Esophagus squamous epithelium (tissue), 4 donors: ENCODE data around the gene RPTOR.

ENCODE experiments used
- CTCF ChIP-seq, 6 experiments: fragments of 450-650 bp in 4 of 6; fragments of 200-600 bp in 2 of 6; sonication (generic) in 2 of 6; IDR thresholded peaks; one replicate each; pipeline ENCODE4 v1.5.1; 2016 to 2019; ENCODE audit warnings: antibody characterized with exemption in 6 of 6, mild to moderate bottlenecking in 4 of 6, moderate library complexity in 4 of 6
- POLR2A ChIP-seq, 4 donors: fragments of 450-650 bp; IDR thresholded peaks; one replicate each; pipeline ENCODE4 v1.6.1; 2017; ENCODE audit warnings: antibody characterized with exemption in 4 of 4, mild to moderate bottlenecking in 4 of 4, moderate library complexity in 3 of 4

DNA sequence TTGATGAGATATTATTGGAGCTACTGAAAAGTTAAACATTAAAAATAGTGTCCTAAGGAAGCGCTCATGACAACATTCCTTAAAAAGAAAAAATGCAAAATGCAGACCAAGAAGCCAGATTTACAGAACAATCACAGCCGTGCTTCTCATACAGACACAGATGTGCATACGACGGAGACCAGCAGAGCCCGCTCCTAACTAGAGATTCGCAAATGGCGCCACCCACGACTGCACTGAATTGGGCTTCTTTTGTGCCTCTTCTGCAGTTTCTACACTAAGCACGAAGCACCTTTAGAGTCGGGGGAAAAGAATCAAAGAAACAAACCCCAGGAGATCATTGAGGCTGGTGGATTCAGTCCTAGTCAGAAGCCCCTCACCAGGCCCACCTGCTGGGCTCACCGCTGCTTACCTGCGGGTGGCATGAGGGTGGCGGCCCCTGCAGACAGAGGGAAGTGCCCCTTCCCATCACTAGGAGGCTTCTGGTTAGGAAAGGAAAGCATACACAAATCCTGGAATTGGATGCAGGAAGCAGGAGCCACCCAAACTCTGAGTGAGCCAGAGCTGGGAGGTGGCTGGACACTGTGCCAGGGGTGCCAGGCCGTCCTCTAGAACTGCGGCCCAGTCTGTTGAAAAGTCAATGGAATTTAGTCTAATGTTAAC is 382.1 kb downstream of the RPTOR start:
- TF ChIP-seq POLR2A (IDR thresholded peaks at IDR 0.05) (no peak), CTCF (IDR thresholded peaks at IDR 0.05) (no peak)
